GM19372 (cell line): ENCODE results near the gene ATRNL1.

Experiments used
- ATAC-seq: cut with Tn5 transposase; IDR thresholded peaks from one replicate; pipeline ENCODE4 v1.9.1; 2021; ENCODE audit warnings: mild to moderate bottlenecking, low read depth, moderate library complexity; ENCODE audit not compliant: unreplicated experiment

Gene ATRNL1

DNA sequence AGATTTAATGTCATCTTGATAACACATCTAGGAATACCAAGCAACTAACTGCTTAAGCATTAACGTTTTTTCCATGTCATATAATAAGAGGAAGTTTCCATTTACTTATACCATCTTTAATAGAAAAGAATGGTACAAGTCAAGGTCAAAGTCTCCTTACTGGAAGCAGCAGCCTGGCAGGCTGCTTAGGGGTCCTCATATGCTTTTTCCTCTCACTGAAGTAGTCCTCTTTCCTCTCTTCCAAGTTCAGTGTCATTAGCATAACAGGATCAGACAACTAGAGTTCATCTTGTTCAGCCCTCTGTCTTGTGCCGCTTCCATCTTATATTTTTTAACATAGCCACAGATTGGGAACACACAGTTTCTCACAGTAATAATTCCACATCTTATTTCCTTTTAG, 774.1 kb downstream of the ATRNL1 start:
- no peak for ATAC-seq

DNA sequence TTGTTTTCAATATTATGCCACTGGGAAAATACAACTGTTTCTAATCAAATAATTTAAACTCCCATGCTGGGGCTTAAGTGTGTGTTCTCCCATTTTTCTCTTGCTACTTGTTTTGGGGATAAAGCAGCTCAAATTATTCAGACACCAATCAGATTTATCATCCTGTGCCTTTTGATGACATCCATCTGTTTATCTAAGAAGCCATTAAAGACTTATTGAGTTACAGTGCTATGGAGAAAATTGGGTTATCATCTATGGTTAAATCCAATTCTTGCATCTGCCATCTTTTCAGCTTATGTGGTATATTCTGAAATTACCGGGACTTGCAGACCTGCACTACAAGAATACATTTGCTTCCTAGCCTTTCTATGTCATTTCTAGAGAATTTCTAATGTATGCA, 778.7 kb downstream of the ATRNL1 start:
- ATAC-seq, result no peak

DNA sequence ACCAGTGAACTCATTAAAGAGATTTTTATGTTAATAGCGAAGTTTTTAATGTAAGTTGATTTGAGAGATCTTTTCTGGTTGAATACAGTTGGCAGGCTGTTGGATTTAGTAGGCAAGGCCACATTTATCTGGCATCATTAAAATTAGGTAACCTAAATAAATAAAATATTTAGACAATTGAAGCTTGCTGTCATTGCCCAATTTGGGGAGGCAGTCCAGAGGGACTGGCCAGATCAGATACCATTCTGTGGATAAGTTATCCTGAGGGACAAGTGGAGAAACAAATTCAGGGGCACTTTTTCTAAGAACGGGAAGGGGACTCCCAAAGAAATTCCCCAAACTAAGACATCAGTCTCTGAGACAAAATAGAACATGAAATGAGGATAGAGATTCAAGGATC, 782.0 kb downstream of the ATRNL1 start:
- no peak for ATAC-seq

DNA sequence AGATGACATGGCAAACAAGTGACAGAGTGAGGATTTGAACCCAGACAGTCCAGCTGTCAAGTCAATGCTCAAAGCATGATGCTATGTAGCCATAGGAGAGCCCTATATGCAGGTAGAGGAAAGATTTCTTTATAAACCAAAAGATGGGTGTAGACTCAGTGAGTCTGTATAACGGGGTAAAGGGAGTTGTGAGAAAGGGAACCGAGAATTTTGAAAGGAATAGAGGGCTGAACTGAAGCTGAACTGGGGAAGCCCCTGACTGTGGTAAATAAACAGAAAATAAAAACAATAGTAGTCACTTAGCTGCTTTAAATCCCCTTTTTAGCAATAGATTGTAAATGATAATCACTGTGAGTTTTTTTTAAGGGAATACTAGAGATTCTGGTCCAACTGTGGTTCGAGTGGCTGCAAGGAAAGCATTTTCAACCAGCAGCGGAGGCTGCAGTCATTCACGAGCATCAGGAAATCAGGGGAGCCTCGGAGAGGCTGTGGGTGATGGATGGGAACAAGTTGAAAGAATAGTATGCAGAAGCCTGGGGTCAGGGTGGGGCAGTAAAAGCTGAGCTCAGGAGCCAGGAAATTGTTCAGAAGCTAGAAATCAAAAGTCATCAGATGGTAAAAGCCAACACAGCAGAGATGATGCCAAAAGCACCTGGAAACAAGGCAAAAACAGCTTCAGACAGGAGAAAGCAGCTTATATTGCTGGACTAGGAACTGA, 786.4 kb downstream of the ATRNL1 start:
- ATAC-seq, result no peak

DNA sequence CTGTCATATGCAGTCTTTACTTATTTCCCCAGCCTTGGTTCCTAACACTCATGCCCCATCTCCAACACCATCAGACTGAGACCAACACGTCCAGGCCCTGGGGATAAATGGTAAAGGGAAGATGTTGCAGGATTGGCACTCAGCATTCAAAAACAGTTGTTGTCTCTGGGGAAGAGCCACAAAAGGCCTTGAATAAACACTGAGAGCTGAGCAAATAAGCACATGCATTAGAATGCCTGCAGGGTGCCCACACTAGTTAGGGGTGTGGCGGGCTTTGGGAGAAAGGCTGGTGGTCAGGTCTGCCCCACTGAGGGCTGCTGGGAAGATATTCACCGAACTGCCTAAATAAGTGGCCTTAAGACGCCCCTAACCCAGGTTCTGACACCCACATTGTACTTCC, 788.9 kb downstream of the ATRNL1 start:
- ATAC-seq, result no peak

DNA sequence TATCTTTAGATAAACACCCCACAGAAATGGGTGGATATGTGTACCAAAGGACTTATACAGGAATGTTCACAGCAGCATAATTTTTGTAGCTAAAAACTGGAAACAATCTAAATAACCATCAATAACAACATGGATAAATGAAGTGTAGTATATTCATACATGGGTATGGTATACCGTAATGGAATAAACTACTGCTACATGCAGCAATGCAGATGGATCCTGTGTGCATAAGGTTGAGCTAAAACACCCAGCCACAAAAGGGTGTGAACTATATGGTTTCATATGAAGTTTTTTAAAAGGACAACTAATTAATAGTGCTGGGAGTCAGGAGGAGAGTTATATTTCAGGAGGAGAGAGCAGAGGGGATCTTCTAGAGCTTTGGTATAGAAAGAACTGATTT, 790.2 kb downstream of the ATRNL1 start:
- no peak for ATAC-seq

DNA sequence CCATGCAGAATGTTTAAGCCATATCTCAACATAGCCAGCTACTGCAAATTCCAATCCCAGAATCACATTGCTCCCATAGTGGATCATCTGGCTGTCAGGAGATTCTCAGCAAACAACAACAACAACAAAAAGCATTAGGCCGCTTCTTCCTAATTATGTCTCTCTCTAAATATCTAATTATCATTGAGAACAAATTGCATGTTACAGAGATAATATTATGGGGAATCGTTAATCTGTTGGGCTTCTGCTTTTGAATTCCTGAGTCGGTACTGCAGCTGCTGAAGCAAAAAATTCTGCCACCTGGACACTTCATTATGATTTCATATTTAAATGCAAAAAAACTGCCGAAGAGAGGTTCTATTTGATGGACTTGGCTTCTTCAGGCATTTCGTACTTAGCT, 791.2 kb downstream of the ATRNL1 start:
- no peak for ATAC-seq

DNA sequence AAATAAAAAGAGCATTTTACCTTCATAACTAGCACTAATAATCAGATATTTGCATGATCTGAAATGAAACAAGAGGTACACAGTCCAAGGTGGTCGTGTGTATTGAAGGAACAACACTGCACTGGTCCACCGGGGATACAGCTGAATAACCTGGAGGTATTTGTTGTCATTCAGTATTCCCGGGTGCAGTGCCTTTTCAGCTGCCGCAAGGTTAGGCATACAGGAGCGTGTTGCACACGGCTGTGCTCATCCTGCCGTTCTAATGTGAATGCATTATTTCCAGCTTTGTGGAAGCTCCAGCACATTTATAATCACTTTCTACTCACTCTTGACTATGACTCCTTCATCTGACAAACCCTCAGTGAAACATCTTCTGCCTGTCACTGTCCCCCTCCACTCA, 802.0 kb downstream of the ATRNL1 start:
- ATAC-seq, result no peak

DNA sequence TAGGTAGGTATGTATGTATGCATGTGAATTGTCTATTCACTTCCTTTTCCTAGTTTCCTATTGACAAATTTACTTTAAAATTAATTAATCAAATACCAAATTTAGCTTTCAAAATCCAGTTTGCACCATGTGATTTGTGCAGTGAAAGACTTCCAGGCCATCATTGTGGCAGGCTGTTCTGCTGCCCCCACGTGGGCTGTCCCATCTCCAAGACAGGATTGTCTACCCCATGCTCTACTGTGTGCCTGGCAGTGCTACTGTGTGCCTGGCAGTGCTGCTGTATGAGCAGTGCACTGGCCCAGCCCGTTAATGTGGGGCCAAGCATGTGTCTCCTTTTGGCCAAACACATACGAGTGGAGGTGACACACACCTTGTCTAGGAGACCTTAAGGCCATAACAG, 805.1 kb downstream of the ATRNL1 start:
- ATAC-seq, result no peak

DNA sequence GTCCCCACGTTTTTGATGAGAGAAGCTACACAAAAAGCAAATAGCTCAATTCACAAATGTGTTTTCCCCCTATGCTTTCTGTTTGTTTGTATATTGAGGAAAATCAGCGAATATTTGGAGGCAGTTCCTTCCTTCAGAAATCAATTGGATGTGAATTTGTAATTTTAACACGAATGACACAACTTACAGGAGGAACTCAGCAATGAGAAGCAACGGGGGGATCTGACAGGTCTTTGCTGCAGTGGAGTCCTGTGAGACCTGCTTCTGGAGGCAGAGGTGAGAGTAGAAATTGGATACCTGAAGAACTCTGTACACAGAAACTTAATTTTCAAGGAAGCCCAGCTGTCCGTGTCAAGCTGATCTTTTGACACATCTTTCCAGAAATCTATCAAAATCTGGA, 809.4 kb downstream of the ATRNL1 start:
- ATAC-seq, result no peak

DNA sequence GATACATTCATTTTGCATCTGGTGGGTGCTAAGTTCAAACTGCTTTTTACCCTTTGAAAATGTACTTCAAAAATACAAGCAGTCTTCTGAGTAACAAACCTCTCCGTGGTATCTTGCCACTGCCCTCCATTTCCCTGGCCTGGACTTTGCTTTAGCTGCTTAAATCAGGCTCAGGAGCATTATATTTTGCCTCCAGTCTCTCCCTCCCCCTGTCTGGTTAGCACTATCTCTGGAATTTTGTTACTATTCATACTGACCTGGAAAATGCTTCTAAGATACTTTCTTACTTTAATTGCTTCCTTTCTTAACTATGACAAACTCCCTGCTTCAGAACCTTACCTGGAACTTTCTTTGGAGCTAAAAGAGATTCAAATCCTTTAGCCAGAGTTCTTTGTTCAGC, 810.0 kb downstream of the ATRNL1 start:
- ATAC-seq, result no peak

DNA sequence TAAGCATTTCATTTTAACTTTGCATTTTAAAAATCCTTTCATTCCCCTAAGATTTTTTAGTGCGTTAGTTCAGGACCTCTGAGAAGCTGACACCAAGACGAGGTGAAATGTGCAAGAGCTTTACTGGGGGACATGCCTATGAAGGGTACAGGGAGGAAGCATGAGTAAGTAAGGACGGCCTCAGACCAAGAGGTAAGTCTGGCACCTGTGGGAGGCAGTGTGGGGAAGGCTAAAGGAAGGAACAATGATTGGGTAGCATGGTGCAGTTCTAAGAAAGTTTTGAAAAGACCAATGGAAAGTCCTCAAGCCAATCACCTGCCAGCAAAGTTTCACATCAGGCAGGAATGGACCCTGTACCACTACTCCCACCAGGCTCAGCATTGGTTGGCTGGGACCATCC, 810.7 kb downstream of the ATRNL1 start:
- no peak for ATAC-seq

DNA sequence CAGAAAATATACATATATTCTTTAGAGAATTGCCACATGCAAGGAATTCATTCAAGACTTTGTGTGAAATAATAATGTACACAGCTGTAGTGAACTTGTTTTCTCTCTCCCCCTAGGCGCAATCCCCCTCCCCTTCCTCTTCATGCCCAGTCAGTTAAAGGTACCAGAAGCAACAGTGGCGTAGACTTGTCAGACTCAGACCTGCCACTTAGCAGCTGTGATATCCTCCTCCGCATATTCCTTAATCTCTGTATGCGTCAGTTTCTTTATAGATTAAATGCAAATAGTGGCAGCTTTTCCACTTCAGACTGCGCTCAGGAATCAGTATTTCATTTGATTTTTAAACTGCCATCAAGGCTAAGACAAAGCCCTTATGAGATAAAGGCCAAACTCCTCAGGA, 815.9 kb downstream of the ATRNL1 start:
- ATAC-seq, result no peak

DNA sequence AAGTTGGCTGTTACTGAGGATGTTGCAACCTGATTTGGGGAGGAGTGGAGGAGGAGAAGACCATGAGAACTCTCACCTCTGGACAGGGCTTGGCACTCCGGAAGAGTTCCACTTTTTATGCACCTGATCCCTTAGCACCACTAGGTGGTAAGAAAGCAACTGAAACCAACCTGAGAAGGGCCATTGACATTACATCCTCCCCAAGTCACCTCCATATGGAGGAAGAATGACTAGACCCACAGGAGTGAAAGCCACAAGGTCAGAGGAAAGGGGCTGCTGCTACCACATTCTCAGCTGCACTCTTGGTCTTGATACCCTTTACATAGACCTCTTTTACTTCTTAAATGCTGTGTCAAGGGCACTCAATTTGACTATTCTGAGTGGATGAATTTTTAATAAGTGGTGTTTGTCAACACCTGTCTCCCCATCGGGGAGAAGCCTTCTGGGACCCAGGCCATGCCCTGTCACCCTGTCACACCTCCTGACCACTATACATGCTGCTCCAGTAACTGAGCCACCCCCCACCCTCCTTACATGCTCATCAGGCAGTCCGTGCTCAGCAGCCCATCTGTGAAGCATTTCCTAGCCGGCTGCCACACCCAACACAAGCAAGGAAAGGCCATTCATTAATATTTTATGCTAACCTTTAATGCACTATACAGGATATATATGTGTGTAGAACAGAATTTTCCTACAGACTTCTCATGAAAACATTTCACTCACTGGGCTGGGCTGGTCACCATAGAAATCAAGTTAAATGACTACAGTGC, 817.0 kb downstream of the ATRNL1 start:
- no peak for ATAC-seq

DNA sequence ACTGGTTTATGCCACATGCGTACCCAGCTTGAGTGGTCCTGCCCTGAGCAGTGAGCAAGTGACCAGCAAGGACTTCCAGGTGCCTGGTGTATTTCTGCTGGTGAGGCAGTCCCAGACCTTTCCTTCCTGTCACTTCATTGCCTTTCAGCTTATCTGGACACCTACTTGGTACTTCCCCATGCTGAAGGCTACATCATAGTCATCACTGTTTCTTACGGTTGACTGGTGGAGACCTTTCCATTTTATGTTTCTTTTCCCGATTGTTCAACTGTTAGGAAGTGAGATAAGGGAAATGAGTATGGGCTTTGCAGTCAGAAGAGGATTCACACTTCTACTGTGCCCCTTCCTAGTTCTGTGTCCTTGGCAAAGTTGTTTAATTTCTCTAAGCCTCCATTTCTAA, 821.3 kb downstream of the ATRNL1 start:
- no peak for ATAC-seq

DNA sequence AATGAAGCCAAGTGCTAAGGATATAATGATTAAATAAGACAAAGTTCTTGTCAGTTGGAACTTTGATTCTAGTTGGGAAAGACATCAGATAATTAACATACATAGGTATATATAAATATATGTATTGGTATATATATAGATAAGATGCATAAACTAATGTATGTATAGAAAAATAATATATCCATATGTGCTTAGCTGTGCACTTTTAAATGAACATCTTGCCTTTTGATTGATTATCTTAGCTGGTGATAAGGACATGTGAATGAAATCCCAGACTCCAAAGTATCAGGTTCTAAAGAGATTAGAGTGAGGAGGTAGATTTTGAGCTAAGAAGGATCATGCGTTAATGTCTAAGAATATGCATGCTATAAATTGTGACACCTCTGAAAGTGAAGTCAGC, 822.3 kb downstream of the ATRNL1 start:
- no peak for ATAC-seq

DNA sequence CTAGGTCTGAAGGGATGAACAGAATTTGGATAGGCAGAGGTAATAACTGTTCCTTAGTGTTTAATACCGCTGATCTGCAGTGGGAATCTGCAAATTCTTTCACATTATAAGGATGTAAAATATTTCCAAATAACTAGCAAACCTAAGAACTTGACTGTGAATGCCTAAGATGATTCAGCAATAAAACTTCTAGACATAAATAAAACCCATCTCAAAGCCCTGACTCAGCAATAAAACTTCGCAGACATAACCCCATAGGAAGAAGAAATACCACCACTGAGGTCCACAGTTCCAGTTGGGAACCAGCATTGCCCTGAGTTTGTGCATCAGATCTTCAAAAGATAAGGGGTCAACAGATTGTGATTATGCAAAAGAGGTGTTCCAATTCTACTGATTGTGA, 825.6 kb downstream of the ATRNL1 start:
- no peak for ATAC-seq

DNA sequence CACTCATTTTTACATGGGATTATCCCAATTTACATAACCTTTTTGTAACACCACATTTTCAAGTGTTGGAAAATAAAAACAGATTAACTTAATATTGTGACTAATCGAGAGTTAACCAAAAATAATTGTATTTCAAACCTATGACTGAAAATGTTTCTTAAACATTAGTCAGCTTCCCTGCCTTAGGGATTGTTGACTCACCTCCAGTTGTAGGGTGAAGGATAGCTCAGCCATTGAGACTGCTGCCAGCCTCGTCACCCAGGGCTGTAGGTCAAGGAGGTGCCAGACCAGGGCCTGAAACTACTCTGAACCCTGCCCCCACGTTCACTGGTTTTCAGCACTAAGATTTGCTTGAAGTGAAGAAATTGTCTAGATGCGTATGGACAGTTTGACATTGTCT, 828.6 kb downstream of the ATRNL1 start:
- ATAC-seq, result no peak

DNA sequence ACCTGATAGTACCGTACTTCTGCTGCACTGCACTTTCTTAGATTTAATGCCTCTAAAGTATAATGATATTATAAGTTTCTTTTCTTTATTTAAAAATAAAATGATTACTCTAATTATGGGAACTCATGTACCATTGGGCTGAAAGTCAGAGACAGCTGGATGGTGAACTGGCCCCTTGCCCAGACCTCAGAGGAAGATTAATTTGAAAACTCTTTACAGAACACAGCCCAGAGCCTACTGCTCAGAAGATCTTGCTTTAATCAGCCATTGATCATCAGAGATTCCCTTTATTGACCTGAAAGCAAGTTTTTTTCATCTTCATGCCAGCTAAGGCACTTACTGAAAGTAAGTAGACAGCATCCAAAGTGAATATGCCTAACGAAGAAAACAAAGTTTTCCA, 838.1 kb downstream of the ATRNL1 start:
- ATAC-seq, result no peak

DNA sequence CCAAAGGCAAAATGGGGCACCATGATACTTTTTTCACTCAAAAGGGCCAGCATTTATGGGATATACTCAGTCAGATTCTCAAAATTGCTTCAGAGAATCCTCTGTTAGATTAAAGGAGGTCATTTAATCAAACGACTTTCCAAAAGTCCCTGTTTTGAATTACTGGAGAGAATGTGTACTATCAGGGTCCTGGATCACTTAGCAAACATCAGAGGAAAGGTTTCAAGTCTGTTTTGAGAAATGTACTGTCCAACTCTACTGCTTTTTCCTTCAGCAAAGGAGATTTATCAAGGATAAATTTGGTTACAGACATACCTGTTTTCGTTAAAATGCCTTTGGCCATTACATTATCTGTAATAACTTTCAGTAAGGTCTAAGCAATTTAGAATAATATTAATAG, 838.9 kb downstream of the ATRNL1 start:
- ATAC-seq, result no peak

DNA sequence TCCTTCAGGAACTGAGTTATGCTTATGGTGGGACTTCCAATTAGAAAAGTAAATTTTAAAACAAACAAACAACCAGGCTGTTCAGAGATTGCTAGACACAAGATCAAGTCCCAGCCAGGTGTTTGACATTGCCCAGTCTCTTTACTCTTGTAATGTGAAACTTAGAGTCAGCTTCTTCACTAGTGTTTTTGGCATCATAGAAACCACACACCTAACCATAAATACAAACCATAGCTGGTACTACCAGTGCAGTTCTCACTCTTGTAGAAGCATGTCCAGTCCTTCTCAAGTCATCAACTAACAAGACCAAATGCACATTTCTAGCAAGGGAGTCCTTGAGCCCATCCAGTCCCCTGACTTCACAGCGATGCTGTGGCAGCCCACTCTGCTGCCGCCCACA, 839.9 kb downstream of the ATRNL1 start:
- no peak for ATAC-seq

DNA sequence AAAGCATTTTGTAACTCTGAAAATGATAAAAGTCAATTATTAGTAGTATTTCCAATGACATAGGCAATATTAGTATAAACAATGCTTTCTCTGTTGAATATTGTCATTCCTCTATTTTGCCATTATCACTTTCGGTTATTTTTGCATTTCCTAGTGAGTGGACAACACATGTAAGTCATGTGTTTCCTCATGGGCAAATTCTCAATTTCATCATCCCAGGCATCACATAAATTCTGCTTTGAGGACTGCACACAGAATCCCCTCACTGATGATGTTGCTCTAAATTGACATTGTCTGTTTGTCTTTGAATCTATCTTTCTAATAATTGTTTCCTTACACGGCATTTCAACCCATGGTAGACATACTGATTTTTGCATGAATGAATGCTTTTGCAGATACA, 842.6 kb downstream of the ATRNL1 start:
- ATAC-seq, result no peak
